Astrocyte of the cerebellum (primary cell): ENCODE measurements around the gene AARS1.
"Not testable (repeated sequence)": the region's sequence is repeated elsewhere in the genome, so short reads cannot be mapped to it uniquely, and the experiment has no call there.

ENCODE experiments used
- DNase-seq: peaks from one replicate; pipeline ENCODE4 v3.0.0-alpha.2; 2011; ENCODE audit warnings: low read depth
- H3K4me3 ChIP-seq: 2 replicates; pipeline ENCODE4 v1.5.1; 2011; ENCODE audit warnings: mild to moderate bottlenecking, low read depth, low read length, moderate library complexity
- in situ Hi-C: cut with HindIII; loops from 2 replicates; pipeline ENCODE4 v1.10.0; 2017; ENCODE audit warnings: low sequenced_read_pairs
- TF ChIP-seq, protein P1 (sequence below): IDR thresholded peaks from 2 replicates; pipeline ENCODE4 v1.5.1; 2012; ENCODE audit warnings: low read length, low read depth, moderate library complexity, mild to moderate bottlenecking; ENCODE audit errors: missing control alignments

Gene AARS1

GRCh38 chr16:70251629-70252354, 37.5 kb downstream of the AARS1 start, which contains the start of gene EXOSC6:
TSS of gene EXOSC6 (minus strand) at chr16:70251940. CDS start at chr16:70251900, 40 bp downstream.
- in situ Hi-C loops, result no loop called here
- DNase-seq, result peak; percentile 83
- H3K4me3 ChIP-seq, result peak within 1 kb of the TSS; percentile 58
- TF ChIP-seq, protein P1, sequence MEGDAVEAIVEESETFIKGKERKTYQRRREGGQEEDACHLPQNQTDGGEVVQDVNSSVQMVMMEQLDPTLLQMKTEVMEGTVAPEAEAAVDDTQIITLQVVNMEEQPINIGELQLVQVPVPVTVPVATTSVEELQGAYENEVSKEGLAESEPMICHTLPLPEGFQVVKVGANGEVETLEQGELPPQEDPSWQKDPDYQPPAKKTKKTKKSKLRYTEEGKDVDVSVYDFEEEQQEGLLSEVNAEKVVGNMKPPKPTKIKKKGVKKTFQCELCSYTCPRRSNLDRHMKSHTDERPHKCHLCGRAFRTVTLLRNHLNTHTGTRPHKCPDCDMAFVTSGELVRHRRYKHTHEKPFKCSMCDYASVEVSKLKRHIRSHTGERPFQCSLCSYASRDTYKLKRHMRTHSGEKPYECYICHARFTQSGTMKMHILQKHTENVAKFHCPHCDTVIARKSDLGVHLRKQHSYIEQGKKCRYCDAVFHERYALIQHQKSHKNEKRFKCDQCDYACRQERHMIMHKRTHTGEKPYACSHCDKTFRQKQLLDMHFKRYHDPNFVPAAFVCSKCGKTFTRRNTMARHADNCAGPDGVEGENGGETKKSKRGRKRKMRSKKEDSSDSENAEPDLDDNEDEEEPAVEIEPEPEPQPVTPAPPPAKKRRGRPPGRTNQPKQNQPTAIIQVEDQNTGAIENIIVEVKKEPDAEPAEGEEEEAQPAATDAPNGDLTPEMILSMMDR, result peak; percentile 87

GRCh38 chr16:70250748-70251628, 38.3 kb downstream of the AARS1 start:
- no peak for DNase-seq
- TF ChIP-seq, protein P1, result peak; percentile 2
- H3K4me3 ChIP-seq, result peak overlapping the region; percentile 58
- in situ Hi-C loops, result no loop called here

- DNase-seq, in situ Hi-C loops, H3K4me3 ChIP-seq: not testable (repeated sequence)
These were observed 39.6 kb downstream of the AARS1 start for GRCh38 chr16:70249697-70250096.

DNA sequence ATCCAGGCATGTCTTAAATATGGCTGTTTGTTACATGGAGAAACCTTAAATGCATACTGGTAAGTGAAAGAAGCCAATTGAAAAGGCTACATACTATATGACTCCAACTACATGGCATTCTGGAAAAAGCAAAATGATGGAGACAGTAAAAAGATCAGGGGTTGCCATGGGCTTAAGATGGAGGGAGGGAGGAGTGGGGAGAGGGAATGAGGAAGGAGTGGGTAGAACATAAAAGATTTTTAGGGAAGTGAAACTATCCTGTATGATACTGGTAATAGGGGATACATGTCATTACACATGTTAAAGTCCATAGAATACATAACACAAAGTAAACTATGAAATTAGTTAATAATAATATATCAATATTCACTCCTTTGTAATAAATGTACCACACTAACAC, 50.5 kb downstream of the AARS1 start:
- in situ Hi-C loops, DNase-seq: not testable (repeated sequence)

DNA sequence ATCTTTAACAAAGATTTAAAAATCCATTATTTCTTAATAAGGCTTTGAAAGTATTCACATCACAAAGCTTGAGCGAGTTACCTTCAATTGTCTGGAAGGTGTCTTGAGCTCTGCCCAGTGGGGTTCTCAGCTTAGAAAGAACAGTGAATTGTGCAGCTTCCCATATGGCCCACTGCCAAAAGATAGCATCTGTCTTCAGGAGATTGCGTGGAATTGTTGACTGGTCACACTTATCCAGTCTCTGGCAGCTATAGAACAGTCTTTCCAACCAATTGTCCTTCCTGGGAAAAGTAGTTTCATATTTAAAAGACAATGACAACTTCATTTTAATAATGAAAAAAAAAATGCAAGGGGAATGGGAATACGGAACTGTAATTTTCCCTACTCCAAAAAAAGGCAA, 57.5 kb downstream of the AARS1 start:
- DNase-seq, H3K4me3 ChIP-seq, in situ Hi-C loops: not testable (repeated sequence)

More for the DNA sequence above, 50.5 kb downstream of the AARS1 start:
- not testable (repeated sequence) for H3K4me3 ChIP-seq

GRCh38 chr16:70226024-70226423, 63.3 kb downstream of the AARS1 start:
- H3K4me3 ChIP-seq, DNase-seq, in situ Hi-C loops: not testable (repeated sequence)

DNA sequence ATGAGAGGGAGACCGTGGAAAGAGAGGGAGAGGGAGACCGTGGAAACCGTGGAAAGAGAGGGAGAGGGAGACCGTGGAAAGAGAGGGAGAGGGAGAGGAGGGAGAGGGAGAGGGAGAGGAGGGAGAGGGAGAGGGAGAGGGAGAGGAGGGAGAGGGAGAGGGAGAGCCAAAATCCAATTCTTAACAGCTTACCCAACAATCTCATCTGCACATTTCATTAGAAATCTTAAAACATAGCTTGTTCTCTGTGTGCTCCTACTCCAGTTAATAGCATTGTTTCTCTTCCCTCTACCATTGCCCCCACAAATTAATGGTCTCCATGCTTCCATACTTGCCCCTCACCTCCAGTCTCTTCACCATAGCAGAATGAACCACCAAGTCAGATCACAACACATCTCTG, 63.9 kb downstream of the AARS1 start:
- in situ Hi-C loops, H3K4me3 ChIP-seq, DNase-seq: not testable (repeated sequence)

DNA sequence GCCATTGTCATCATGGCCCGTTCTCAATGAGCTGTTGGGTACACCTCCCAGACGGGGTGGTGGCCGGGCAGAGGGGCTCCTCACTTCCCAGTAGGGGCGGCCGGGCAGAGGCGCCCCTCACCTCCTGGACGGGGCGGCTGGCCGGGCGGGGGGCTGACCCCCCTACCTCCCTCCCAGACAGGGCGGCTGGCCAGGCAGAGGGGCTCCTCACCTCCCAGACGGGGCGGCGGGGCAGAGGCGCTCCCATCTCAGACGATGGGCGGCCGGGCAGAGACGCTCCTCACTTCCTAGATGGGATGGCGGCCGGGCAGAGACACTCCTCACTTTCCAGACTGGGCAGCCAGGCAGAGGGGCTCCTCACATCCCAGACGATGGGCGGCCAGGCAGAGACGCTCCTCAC, 64.7 kb downstream of the AARS1 start:
- DNase-seq, H3K4me3 ChIP-seq, in situ Hi-C loops: not testable (repeated sequence)

DNA sequence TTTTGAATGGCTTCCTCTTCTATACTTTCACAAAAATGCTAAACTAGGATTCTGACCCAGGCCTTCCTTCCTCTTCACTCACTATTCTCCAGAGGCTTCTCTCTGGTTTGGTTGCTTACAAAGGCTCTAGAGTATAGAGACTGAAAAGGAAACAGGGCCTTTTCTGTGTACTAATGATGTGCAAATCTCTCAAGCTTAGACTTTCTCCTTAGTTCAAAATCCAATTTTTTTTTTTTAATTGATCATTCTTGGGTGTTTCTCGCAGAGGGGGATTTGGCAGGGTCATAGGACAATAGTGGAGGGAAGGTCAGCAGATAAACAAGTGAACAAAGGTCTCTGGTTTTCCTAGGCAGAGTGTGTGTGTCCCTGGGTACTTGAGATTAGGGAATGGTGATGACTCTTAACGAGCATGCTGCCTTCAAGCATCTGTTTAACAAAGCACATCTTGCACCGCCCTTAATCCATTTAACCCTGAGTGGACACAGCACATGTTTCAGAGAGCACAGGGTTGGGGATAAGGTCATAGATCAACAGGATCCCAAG, 65.3 kb downstream of the AARS1 start:
- H3K4me3 ChIP-seq, DNase-seq, in situ Hi-C loops: not testable (repeated sequence)

DNA sequence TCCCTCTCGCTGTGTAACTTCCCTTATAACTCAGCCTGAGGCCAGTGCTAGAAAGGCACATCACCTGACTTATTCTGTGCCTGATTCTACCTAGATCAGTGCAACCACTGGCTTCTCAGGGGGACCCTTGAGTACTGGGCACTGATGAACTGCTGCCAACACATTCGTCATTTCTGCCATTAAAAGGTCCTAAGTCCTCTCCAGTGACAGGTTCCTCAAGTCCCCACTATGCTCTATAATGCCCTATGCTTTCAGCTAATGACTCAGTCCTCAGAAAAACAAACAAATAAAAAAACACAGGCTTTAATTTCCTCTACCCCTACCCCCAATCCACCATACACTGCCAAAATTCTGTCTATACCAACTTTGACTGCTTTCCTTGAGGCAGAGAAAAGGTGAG, 66.1 kb downstream of the AARS1 start:
- H3K4me3 ChIP-seq, DNase-seq, in situ Hi-C loops: not testable (repeated sequence)

DNA sequence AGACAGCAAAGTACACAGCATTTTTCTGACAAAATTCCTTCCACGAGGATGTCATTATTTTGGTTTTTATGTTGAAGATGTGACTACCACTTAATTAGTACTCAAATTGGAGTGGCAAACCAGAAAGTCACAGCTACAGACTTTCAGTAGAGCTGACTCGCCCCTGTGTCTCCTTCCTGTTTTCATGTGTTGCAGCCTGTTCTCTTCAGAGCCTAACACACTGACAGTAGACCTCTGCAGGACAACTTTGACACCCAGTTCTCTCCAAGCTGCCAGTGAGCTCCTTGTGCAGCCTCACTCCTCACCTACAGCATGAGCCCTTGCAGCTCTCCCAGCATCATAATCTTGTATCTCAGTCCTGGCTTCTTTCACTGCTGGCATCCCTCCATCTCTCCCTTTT, 66.7 kb downstream of the AARS1 start:
- in situ Hi-C loops, H3K4me3 ChIP-seq, DNase-seq: not testable (repeated sequence)

DNA sequence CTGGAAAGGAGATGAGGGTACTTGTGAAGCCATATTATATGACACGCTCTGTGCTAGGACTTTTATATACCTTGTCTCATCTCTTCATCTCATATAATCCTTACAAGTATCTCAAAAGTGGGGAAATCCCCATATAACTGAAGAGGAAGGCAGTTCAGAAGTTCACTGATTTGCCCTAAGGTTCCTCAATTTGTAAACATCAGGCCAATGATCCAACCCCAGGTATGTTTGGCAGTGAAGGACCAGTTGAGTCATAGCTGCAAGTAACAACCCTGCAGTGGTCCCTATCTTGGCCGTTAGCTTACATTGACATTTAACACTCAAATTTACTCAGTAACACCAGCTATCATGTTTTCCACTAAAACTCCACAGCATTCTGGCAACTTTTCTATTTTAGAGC, 70.7 kb downstream of the AARS1 start:
- in situ Hi-C loops, H3K4me3 ChIP-seq, DNase-seq: not testable (repeated sequence)

DNA sequence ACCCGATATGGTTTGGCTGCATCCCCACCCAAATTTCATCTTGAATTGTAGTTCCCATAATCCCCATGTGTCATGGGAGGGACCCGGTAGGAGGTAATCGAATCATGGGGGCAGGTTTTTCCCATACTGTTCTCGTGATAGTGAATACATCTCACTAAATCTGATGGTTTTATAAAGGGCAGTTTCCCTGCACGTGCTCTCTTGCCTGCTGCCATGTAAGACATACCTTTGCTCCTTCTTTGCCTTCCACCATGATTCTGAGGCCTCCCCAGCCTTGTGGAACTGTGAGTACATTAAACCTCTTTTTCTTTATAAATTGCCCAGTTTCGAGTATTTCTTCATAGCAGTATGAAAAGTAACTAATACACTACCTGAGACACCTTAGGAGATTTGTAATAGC, 82.9 kb downstream of the AARS1 start:
- H3K4me3 ChIP-seq, in situ Hi-C loops, DNase-seq: not testable (repeated sequence)

DNA sequence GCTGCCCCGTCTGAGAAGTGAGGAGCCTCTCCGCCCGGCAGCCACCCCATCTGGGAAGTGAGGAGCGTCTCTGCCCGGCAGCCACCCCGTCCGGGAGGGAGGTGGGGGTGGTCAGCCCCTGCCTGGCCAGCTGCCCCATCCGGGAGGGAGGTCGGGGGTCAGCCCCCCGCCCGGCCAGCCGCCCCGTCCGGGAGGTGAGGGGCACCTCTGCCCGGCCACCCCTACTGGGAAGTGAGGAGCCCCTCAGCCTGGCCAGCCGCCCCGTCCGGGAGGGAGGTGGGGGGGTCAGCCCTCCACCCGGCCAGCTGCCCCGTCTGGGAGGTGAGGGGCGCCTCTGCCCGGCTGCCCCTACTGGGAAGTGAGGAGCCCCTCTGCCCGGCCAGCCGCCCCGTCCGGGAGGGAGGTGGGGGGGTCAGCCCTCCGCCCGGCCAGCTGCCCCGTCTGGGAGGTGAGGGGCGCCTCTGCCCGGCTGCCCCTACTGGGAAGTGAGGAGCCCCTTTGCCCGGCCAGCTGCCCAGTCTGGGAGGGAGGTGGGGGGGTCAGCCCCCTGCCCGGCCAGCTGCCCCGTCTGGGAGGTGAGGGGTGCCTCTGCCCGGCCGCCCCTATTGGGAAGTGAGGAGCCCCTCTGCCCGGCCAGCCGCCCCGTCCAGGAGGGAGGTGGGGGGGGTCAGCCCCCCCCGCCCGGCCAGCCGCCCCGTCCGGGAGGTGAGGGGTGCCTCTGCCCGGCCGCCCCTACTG, 84.5 kb downstream of the AARS1 start:
- DNase-seq, in situ Hi-C loops, H3K4me3 ChIP-seq: not testable (repeated sequence)
